OCI-LY1 (cell line): ENCODE data around the gene PNCK.

ENCODE experiments used
- EZH2 ChIP-seq: fragments of 200-600 bp; sonication (generic), shearing (Covaris generic); IDR thresholded peaks from 2 replicates; pipeline ENCODE4 v1.8.0; 2017; ENCODE audit warnings: borderline replicate concordance, mixed run types, mild to moderate bottlenecking, antibody characterized with exemption, low read length, moderate library complexity, mixed read lengths
- TF ChIP-seq, protein P1 (sequence below): fragments of 200-600 bp; sonication (generic), shearing (Covaris generic); IDR thresholded peaks from 2 replicates; pipeline ENCODE4 v1.5.1; 2017; ENCODE audit warnings: mild to moderate bottlenecking, antibody characterized with exemption, low read length, moderate library complexity, mixed read lengths

- TF ChIP-seq, protein P1, sequence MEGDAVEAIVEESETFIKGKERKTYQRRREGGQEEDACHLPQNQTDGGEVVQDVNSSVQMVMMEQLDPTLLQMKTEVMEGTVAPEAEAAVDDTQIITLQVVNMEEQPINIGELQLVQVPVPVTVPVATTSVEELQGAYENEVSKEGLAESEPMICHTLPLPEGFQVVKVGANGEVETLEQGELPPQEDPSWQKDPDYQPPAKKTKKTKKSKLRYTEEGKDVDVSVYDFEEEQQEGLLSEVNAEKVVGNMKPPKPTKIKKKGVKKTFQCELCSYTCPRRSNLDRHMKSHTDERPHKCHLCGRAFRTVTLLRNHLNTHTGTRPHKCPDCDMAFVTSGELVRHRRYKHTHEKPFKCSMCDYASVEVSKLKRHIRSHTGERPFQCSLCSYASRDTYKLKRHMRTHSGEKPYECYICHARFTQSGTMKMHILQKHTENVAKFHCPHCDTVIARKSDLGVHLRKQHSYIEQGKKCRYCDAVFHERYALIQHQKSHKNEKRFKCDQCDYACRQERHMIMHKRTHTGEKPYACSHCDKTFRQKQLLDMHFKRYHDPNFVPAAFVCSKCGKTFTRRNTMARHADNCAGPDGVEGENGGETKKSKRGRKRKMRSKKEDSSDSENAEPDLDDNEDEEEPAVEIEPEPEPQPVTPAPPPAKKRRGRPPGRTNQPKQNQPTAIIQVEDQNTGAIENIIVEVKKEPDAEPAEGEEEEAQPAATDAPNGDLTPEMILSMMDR = no peak
- no peak for TF ChIP-seq EZH2
Measured at GRCh38 chrX:153685751-153686696, 12.4 kb upstream of the PNCK start.
